Parathyroid adenoma (tissue), 2 donors: ENCODE results near the gene CCBE1.

Experiments
- H2AFZ ChIP-seq: fragments of 300-600 bp; sonication (generic); one replicate; pipeline ENCODE4 v1.7.0; 2017; ENCODE audit warnings: antibody characterized with exemption, mild to moderate bottlenecking
- H3K27ac ChIP-seq: fragments of 300-600 bp; sonication (generic); one replicate; pipeline ENCODE4 v1.7.0; 2017
- H3K27me3 ChIP-seq: fragments of 300-600 bp; sonication (generic); one replicate; pipeline ENCODE4 v1.7.0; 2017; ENCODE audit warnings: low read length; ENCODE audit not compliant: control insufficient read depth, insufficient read depth
- H3K36me3 ChIP-seq: fragments of 300-600 bp; sonication (generic); one replicate; pipeline ENCODE4 v1.7.0; 2017; ENCODE audit warnings: low read length; ENCODE audit not compliant: control insufficient read depth, insufficient read depth
- H3K4me1 ChIP-seq: fragments of 300-600 bp; sonication (generic); one replicate; pipeline ENCODE4 v1.7.0; 2017; ENCODE audit warnings: control low read depth
- H3K4me2 ChIP-seq: fragments of 300-600 bp; sonication (generic); one replicate; pipeline ENCODE4 v1.7.0; 2017; ENCODE audit warnings: low read length
- H3K4me3 ChIP-seq: fragments of 300-600 bp; sonication (generic); one replicate; pipeline ENCODE4 v1.7.0; 2017; ENCODE audit warnings: low read depth, low read length
- H3K79me2 ChIP-seq: fragments of 300-600 bp; sonication (generic); one replicate; pipeline ENCODE4 v1.7.0; 2017; ENCODE audit warnings: control low read depth
- H3K9ac ChIP-seq: fragments of 300-600 bp; sonication (generic); one replicate; pipeline ENCODE4 v1.7.0; 2017; ENCODE audit warnings: mild to moderate bottlenecking
- H3K9me3 ChIP-seq: fragments of 300-600 bp; sonication (generic); one replicate; pipeline ENCODE4 v1.7.0; 2017; ENCODE audit warnings: low read length; ENCODE audit not compliant: control insufficient read depth
- CTCF ChIP-seq: fragments of 300-600 bp; sonication (generic); IDR thresholded peaks from one replicate; pipeline ENCODE4 v1.7.0; 2017; ENCODE audit warnings: antibody characterized with exemption, mild to moderate bottlenecking
- donor health status: primary hyperparathyroidism.

Gene CCBE1

GRCh38 chr18:59500765-59501164 lies 196.5 kb downstream of the CCBE1 start:
- Histone ChIP-seq H3K79me2 (no peaks in the 10 kb centered on the region), H3K9ac (no peak overlapping the region), H3K27ac (no peak overlapping the region), H3K4me2 (no peak overlapping the region), H3K36me3 (no peaks in the 10 kb centered on the region), H3K4me1 (peaks cover 13% of the 10 kb centered on the region), H3K9me3 (no peaks in the 10 kb centered on the region), H2AFZ (no peak overlapping the region), H3K27me3 (no peaks in the 10 kb centered on the region), H3K4me3 (no peak overlapping the region)
- TF ChIP-seq CTCF, result no peak

GRCh38 chr18:59498506-59499086 lies 198.6 kb downstream of the CCBE1 start:
- no peaks in the 10 kb centered on the region for H3K9me3 ChIP-seq
- TF ChIP-seq CTCF, result no peak
- H3K9ac ChIP-seq, result no peak overlapping the region
- peaks cover 13% of the 10 kb centered on the region for H3K4me1 ChIP-seq
- no peak overlapping the region for H2AFZ ChIP-seq
- H3K27ac ChIP-seq, result no peak overlapping the region
- no peaks in the 10 kb centered on the region for H3K27me3 ChIP-seq
- no peaks in the 10 kb centered on the region for H3K79me2 ChIP-seq
- no peak overlapping the region for H3K4me2 ChIP-seq
- H3K4me3 ChIP-seq, result no peak overlapping the region
- H3K36me3 ChIP-seq, result no peaks in the 10 kb centered on the region

GRCh38 chr18:59492756-59493421 lies 204.3 kb downstream of the CCBE1 start:
- peak overlapping the region; percentile 48 for H3K4me2 ChIP-seq
- peak overlapping the region; percentile 42 for H2AFZ ChIP-seq
- H3K27ac ChIP-seq, result no peak overlapping the region
- H3K79me2 ChIP-seq, result no peaks in the 10 kb centered on the region
- TF ChIP-seq CTCF, result no peak
- no peaks in the 10 kb centered on the region for H3K27me3 ChIP-seq
- H3K4me3 ChIP-seq, result no peak overlapping the region
- H3K36me3 ChIP-seq, result no peaks in the 10 kb centered on the region
- H3K9ac ChIP-seq, result no peak overlapping the region
- H3K9me3 ChIP-seq, result no peaks in the 10 kb centered on the region
- H3K4me1 ChIP-seq, result no peaks in the 10 kb centered on the region

GRCh38 chr18:59488899-59489298 lies 208.3 kb downstream of the CCBE1 start:
- H3K4me3 ChIP-seq, result no peak overlapping the region
- no peaks in the 10 kb centered on the region for H3K9me3 ChIP-seq
- H3K4me2 ChIP-seq, result no peak overlapping the region
- no peak overlapping the region for H3K27ac ChIP-seq
- H3K9ac ChIP-seq, result no peak overlapping the region
- H2AFZ ChIP-seq, result no peak overlapping the region
- H3K4me1 ChIP-seq, result peaks cover 4% of the 10 kb centered on the region
- no peaks in the 10 kb centered on the region for H3K79me2 ChIP-seq
- no peak for TF ChIP-seq CTCF
- no peaks in the 10 kb centered on the region for H3K36me3 ChIP-seq
- no peaks in the 10 kb centered on the region for H3K27me3 ChIP-seq

- Histone ChIP-seq H3K36me3 (no peaks in the 10 kb centered on the region), H3K27ac (no peak overlapping the region), H3K4me1 (peaks cover 4% of the 10 kb centered on the region), H3K9me3 (no peaks in the 10 kb centered on the region), H3K27me3 (no peaks in the 10 kb centered on the region), H2AFZ (no peak overlapping the region), H3K4me2 (peak overlapping the region; percentile 39), H3K9ac (no peak overlapping the region), H3K79me2 (no peaks in the 10 kb centered on the region), H3K4me3 (peak overlapping the region; percentile 41)
- no peak for TF ChIP-seq CTCF
Observed at GRCh38 chr18:59485382-59485781, 211.8 kb downstream of the CCBE1 start.
